IPS-NIHi11 (cell line): ENCODE measurements around the gene CDH11.
A peak's percentile ranks its signal among the peaks of the same experiment; 100 is the strongest.

ENCODE experiments used
- DNase-seq: peaks from one replicate; pipeline ENCODE4 v3.0.0; 2012; ENCODE audit warnings: mixed read lengths, low spot score

The CDH11 gene

GRCh38 chr16:65116818-65117430, 4.9 kb downstream of the CDH11 start:
- no peak for DNase-seq

- DNase-seq = no peak
These were observed 5.6 kb downstream of the CDH11 start for GRCh38 chr16:65116216-65116615.

GRCh38 chr16:65114527-65114926, 7.3 kb downstream of the CDH11 start:
- DNase-seq = no peak

GRCh38 chr16:65113441-65113840, 8.4 kb downstream of the CDH11 start:
- DNase-seq = no peak

GRCh38 chr16:65111306-65111705, 10.6 kb downstream of the CDH11 start:
- DNase-seq = no peak

GRCh38 chr16:65106757-65107156, 15.1 kb downstream of the CDH11 start:
- DNase-seq = no peak

GRCh38 chr16:65105171-65105570, 16.7 kb downstream of the CDH11 start:
- no peak for DNase-seq

GRCh38 chr16:65104471-65104870, 17.4 kb downstream of the CDH11 start:
- no peak for DNase-seq

GRCh38 chr16:65102326-65102725, 19.5 kb downstream of the CDH11 start:
- DNase-seq = no peak

GRCh38 chr16:65101009-65101408, 20.9 kb downstream of the CDH11 start:
- DNase-seq = no peak

GRCh38 chr16:65099607-65100006, 22.3 kb downstream of the CDH11 start:
- no peak for DNase-seq

GRCh38 chr16:65098916-65099315, 22.9 kb downstream of the CDH11 start:
- DNase-seq = no peak

- no peak for DNase-seq
These were observed 24.6 kb downstream of the CDH11 start for GRCh38 chr16:65097296-65097695.

- no peak for DNase-seq
These were observed 26.0 kb downstream of the CDH11 start for GRCh38 chr16:65095906-65096305.

- DNase-seq = no peak
These were observed 26.7 kb downstream of the CDH11 start for GRCh38 chr16:65095090-65095728.

GRCh38 chr16:65094009-65094408, 27.9 kb downstream of the CDH11 start:
- no peak for DNase-seq

GRCh38 chr16:65083164-65083857, 38.6 kb downstream of the CDH11 start:
- no peak for DNase-seq

- DNase-seq = no peak
These were observed 42.3 kb downstream of the CDH11 start for GRCh38 chr16:65079549-65079948.

- no peak for DNase-seq
These were observed 44.7 kb downstream of the CDH11 start for GRCh38 chr16:65077181-65077580.

GRCh38 chr16:65075877-65076276, 46.0 kb downstream of the CDH11 start:
- no peak for DNase-seq

GRCh38 chr16:65071433-65072311, 50.2 kb downstream of the CDH11 start:
- DNase-seq = no peak

- peak; percentile 20 for DNase-seq
These were observed 50.9 kb downstream of the CDH11 start for GRCh38 chr16:65070831-65071432.
